Pulmonary artery endothelial cell (primary cell): ENCODE results near the gene RSPH1. TPM values are rescaled to one million over a fixed set of nuclear protein-coding genes. Genes with fewer than 3 reads are reported as not detected.
"Not testable (repeated sequence)": the region's sequence is repeated elsewhere in the genome, so short reads cannot be mapped to it uniquely, and the experiment has no call there.

Experiments used
- DNase-seq: peaks from one replicate; pipeline ENCODE4 v3.0.0-alpha.2; 2011; ENCODE audit warnings: low read depth, low spot score
- total RNA-seq: library from RNA; depleted of rRNA; stranded (reverse); fragments of >200 nt; gene quantifications from 2 replicates; pipeline ENCODE4 v1.2.3, GENCODE V29; 2014

RSPH1 gene
- total RNA-seq, 1 donor from 2014 or later = 0.07 TPM

- DNase-seq = no peak
These were observed 6.9 kb downstream of the RSPH1 start for GRCh38 chr21:42489006-42489563.

- no peak for DNase-seq
These were observed 9.5 kb downstream of the RSPH1 start for GRCh38 chr21:42486531-42486930.

- DNase-seq = no peak
These were observed 10.0 kb downstream of the RSPH1 start for GRCh38 chr21:42486072-42486471.

GRCh38 chr21:42484966-42485365 lies 11.1 kb downstream of the RSPH1 start:
- no peak for DNase-seq

- DNase-seq = no peak
These were observed 14.9 kb downstream of the RSPH1 start for GRCh38 chr21:42481169-42481568.

GRCh38 chr21:42480736-42481135 lies 15.3 kb downstream of the RSPH1 start:
- DNase-seq = no peak

GRCh38 chr21:42479582-42479981 lies 16.4 kb downstream of the RSPH1 start:
- no peak for DNase-seq

- DNase-seq = no peak
These were observed 17.5 kb downstream of the RSPH1 start for GRCh38 chr21:42478504-42478903.

GRCh38 chr21:42476388-42477331 lies 19.4 kb downstream of the RSPH1 start:
- no peak for DNase-seq

- DNase-seq = no peak
These were observed 20.3 kb downstream of the RSPH1 start for GRCh38 chr21:42475526-42476387.

GRCh38 chr21:42475036-42475435 lies 21.0 kb downstream of the RSPH1 start:
- DNase-seq = no peak

GRCh38 chr21:42474043-42474831 lies 21.8 kb downstream of the RSPH1 start:
- DNase-seq = no peak

- DNase-seq = no peak
These were observed 22.5 kb downstream of the RSPH1 start for GRCh38 chr21:42473498-42474042.

GRCh38 chr21:42472521-42472920 lies 23.5 kb downstream of the RSPH1 start:
- DNase-seq = no peak

GRCh38 chr21:42471716-42472330 lies 24.2 kb downstream of the RSPH1 start:
- no peak for DNase-seq

- no peak for DNase-seq
These were observed 24.8 kb downstream of the RSPH1 start for GRCh38 chr21:42471206-42471605.

- not testable (repeated sequence) for DNase-seq
These were observed 26.3 kb downstream of the RSPH1 start for GRCh38 chr21:42469726-42470125.

- no peak for DNase-seq
These were observed 26.8 kb downstream of the RSPH1 start for GRCh38 chr21:42469272-42469671.

GRCh38 chr21:42468491-42469131 lies 27.4 kb downstream of the RSPH1 start:
- no peak for DNase-seq
